SIG-M5 treated with dmso at 0.1 percent for 504 hours (cell line): Measurements from ENCODE around the gene ACSL5.
"Not testable (repeated sequence)": the region's sequence is repeated elsewhere in the genome, so short reads cannot be mapped to it uniquely, and the experiment has no call there.

Experiments
- DNase-seq: peaks from one replicate; lab custom pipeline; 2025; ENCODE audit not compliant: unreplicated experiment; lab: John Stamatoyannopoulos, UW

ACSL5 gene

GRCh38 chr10:112461029-112461887 is 87.3 kb downstream of the ACSL5 start:
- DNase-seq, result no peak

- not testable (repeated sequence) for DNase-seq
These were observed 90.2 kb downstream of the ACSL5 start for GRCh38 chr10:112464074-112464473.

DNA sequence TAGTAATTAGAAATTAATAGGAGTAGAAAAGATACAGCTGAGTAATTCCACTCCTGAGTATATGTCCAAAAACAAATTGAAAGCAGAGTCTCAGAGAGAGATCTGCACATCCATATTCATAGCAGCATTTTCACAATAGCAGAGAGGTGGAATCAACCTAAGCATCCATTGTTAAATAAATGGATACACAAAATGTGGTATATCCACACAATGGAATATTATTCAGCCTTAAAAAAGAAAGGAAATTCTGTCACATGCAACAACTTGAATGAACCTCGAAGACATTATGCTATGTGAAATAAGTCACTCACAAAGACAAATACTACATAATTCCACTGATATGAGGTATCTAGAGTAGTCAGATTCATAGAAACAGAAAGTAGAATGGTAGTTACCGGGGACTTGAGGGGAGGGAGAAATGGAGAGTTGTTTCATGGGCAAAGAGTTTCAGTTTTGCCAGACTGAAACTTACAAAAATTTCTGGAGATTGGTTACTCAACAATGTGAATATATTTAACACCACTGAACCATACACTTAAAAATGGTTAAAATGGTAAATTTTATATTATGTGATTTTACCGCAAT is 91.5 kb downstream of the ACSL5 start:
- no peak for DNase-seq

GRCh38 chr10:112466802-112467201 is 92.9 kb downstream of the ACSL5 start:
- DNase-seq, result no peak

- no peak for DNase-seq
These were observed 93.7 kb downstream of the ACSL5 start for GRCh38 chr10:112467541-112468075.

GRCh38 chr10:112471878-112472487 is 98.1 kb downstream of the ACSL5 start:
- DNase-seq, result peak; percentile 43

- no peak for DNase-seq
These were observed 101.8 kb downstream of the ACSL5 start for GRCh38 chr10:112475575-112476218.
